ENCODE data around the gene IAPP. TPM values are rescaled to one million over a fixed set of nuclear protein-coding genes. Genes with fewer than 3 reads are reported as not detected.
A peak's percentile ranks its signal among the peaks of the same experiment; 100 is the strongest.

The IAPP gene
- 0.15 and 0.92 TPM in 2 replicates for total RNA-seq (ENCODE audit: low replicate concordance)

DNA sequence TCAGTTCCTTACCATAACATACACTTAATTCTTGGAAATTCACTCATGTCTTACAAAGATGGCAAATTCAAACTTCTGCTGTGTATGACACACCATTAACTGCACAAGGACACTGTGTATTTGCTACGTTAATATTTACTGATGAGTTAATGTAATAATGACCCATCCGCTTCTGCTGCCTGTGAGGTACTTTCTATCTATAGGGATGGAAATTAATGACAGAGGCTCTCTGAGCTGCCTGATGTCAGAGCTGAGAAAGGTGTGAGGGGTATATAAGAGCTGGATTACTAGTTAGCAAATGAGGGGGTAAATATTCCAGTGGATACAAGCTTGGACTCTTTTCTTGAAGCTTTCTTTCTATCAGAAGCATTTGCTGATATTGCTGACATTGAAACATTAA lies at the start of gene IAPP:
Gene IAPP, plus strand, starts transcription at position 301 of the 400 bp plus-strand sequence. CDS start 450 bp downstream, outside the sequence.
- H3F3A ChIP-seq (ENCODE audit: low read depth): no peaks in the 10 kb centered on the region
- H2AFZ ChIP-seq (replicated peaks): no peak within 1 kb of the TSS
- no peaks in the 10 kb centered on the region for H3K9me3 ChIP-seq (ENCODE audit: low read depth)
- H3K4me1 ChIP-seq: no peaks in the 10 kb centered on the region
- H3K9ac ChIP-seq: no peak within 1 kb of the TSS
- H3K79me2 ChIP-seq (ENCODE audit: low read depth): no peaks in the 10 kb centered on the region
- no peaks in the 10 kb centered on the region for H4K20me1 ChIP-seq (ENCODE audit: low read depth)
- no peak within 1 kb of the TSS for H3K27ac ChIP-seq
- H3K9me3 Mint-ChIP-seq: no peaks in the 10 kb centered on the region
- TF ChIP-seq EZH2 (IDR thresholded peaks at IDR 0.05) (no peak), CTCF (IDR thresholded peaks at IDR 0.05) (no peak), EZH2phosphoT487 (IDR thresholded peaks at IDR 0.05) (no peak)
- H3K36me3 ChIP-seq: no peaks in the 10 kb centered on the region
- H3K27ac Mint-ChIP-seq: no peak within 1 kb of the TSS
- no peak within 1 kb of the TSS for H3K4me2 ChIP-seq
- no peaks in the 10 kb centered on the region for H3K27me3 Mint-ChIP-seq (ENCODE audit: insufficient read depth, low read depth)
- no peaks in the 10 kb centered on the region for H3K27me3 ChIP-seq
- no peaks in the 10 kb centered on the region for H3K36me3 Mint-ChIP-seq
- DNase-seq (ENCODE audit: low spot score): no peak
- no peak within 1 kb of the TSS for H3K4me3 Mint-ChIP-seq
- no peak within 1 kb of the TSS for H3K4me3 ChIP-seq
- no peaks in the 10 kb centered on the region for H3K4me1 Mint-ChIP-seq

- no peaks in the 10 kb centered on the region for H3K27me3 ChIP-seq
- no peak for DNase-seq (ENCODE audit: low spot score)
- peaks cover 13% of the 10 kb centered on the region for H3K9me3 Mint-ChIP-seq
- H4K20me1 ChIP-seq (ENCODE audit: low read depth): no peaks in the 10 kb centered on the region
- H3K9ac ChIP-seq: no peak overlapping the region
- H3K4me3 ChIP-seq: no peak overlapping the region
- H3K4me1 ChIP-seq: peaks cover 15% of the 10 kb centered on the region
- H3K36me3 ChIP-seq: no peaks in the 10 kb centered on the region
- no peaks in the 10 kb centered on the region for H3K9me3 ChIP-seq (ENCODE audit: low read depth)
- H3F3A ChIP-seq (ENCODE audit: low read depth): no peaks in the 10 kb centered on the region
- H3K4me1 Mint-ChIP-seq: no peaks in the 10 kb centered on the region
- no peak overlapping the region for H3K4me2 ChIP-seq
- H3K4me3 Mint-ChIP-seq: no peak overlapping the region
- no peaks in the 10 kb centered on the region for H3K79me2 ChIP-seq (ENCODE audit: low read depth)
- no peak overlapping the region for H3K27ac Mint-ChIP-seq
- peaks cover 2% of the 10 kb centered on the region for H3K27me3 Mint-ChIP-seq (ENCODE audit: insufficient read depth, low read depth)
- H3K36me3 Mint-ChIP-seq: no peaks in the 10 kb centered on the region
- H2AFZ ChIP-seq (replicated peaks): no peak overlapping the region
- H3K27ac ChIP-seq: no peak overlapping the region
- no peak for TF ChIP-seq CTCF (IDR thresholded peaks at IDR 0.05)
- no peak for TF ChIP-seq EZH2 (IDR thresholded peaks at IDR 0.05)
- no peak for TF ChIP-seq EZH2phosphoT487 (IDR thresholded peaks at IDR 0.05)
These were observed 49.0 kb upstream of the IAPP start for GRCh38 chr12:21323736-21324135.

DNA sequence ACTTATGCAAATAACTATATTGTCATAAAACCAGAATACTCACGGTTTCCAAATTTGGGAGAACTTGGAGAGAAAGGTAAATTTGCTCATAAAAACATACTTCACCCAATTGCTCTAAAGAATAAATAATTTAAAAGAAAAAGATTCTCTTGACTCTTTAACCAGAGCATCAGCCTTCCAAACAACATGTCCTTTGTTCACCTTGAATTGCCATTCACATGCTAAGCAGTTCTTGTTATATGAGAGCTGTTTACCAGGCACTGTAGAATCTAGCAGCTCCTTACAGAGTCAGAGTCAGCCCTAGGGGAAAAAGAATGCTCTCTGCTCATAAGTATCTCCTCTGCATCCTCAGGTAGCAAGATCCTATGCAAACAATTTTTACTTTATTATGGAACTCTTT lies 48.2 kb upstream of the IAPP start:
- Histone ChIP-seq H4K20me1 (ENCODE audit: low read depth) (no peaks in the 10 kb centered on the region), H3K4me2 (peak overlapping the region; percentile 45), H3F3A (ENCODE audit: low read depth) (no peaks in the 10 kb centered on the region), H3K27ac (no peak overlapping the region), H3K4me1 (peaks cover 15% of the 10 kb centered on the region), H3K27me3 (no peaks in the 10 kb centered on the region), H3K9me3 (ENCODE audit: low read depth) (no peaks in the 10 kb centered on the region), H3K36me3 (peaks cover 5% of the 10 kb centered on the region), H3K4me3 (peak overlapping the region; percentile 6), H2AFZ (replicated peaks) (no peak overlapping the region), H3K9ac (no peak overlapping the region), H3K79me2 (ENCODE audit: low read depth) (no peaks in the 10 kb centered on the region)
- H3K36me3 Mint-ChIP-seq: no peaks in the 10 kb centered on the region
- no peak overlapping the region for H3K27ac Mint-ChIP-seq
- peak; percentile 64 for DNase-seq (ENCODE audit: low spot score)
- H3K27me3 Mint-ChIP-seq (ENCODE audit: insufficient read depth, low read depth): peaks cover 2% of the 10 kb centered on the region
- TF ChIP-seq EZH2phosphoT487 (IDR thresholded peaks at IDR 0.05) (no peak), CTCF (IDR thresholded peaks at IDR 0.05) (no peak), EZH2 (IDR thresholded peaks at IDR 0.05) (no peak)
- peaks cover 17% of the 10 kb centered on the region for H3K9me3 Mint-ChIP-seq
- no peak overlapping the region for H3K4me3 Mint-ChIP-seq
- H3K4me1 Mint-ChIP-seq: no peaks in the 10 kb centered on the region

Data from neural progenitor cell (in vitro differentiated cells).